ENCODE measurements around the gene FH. TPM values are rescaled to one million over a fixed set of nuclear protein-coding genes. Genes with fewer than 3 reads are reported as not detected.

The FH gene
- total RNA-seq, 1 donor from 2014 or later: 224 TPM

- H3K27me3 ChIP-seq (ENCODE audit: low read depth): no peaks in the 10 kb centered on the region
- H3K27ac ChIP-seq (replicated peaks): no peak overlapping the region
- intact Hi-C loops (cut with micrococcal nuclease): no loop called here
- no peak for TF ChIP-seq CTCF (IDR thresholded peaks at IDR 0.05; ENCODE audit: borderline replicate concordance)
- no peak overlapping the region for H3K4me3 ChIP-seq
- no peaks in the 10 kb centered on the region for H3K36me3 ChIP-seq
- no peaks in the 10 kb centered on the region for H3K4me1 ChIP-seq
- DNase-seq: no peak
- no peaks in the 10 kb centered on the region for H3K9me3 ChIP-seq (replicated peaks)
These were observed 60.3 kb downstream of the FH start for GRCh38 chr1:241459186-241459802.

- H3K27ac ChIP-seq (replicated peaks): no peak overlapping the region
- H3K4me1 ChIP-seq: no peaks in the 10 kb centered on the region
- H3K9me3 ChIP-seq (replicated peaks): no peaks in the 10 kb centered on the region
- H3K27me3 ChIP-seq (ENCODE audit: low read depth): no peaks in the 10 kb centered on the region
- intact Hi-C loops (cut with micrococcal nuclease): no loop called here
- DNase-seq: no peak
- H3K36me3 ChIP-seq: no peaks in the 10 kb centered on the region
- no peak for TF ChIP-seq CTCF (IDR thresholded peaks at IDR 0.05; ENCODE audit: borderline replicate concordance)
- H3K4me3 ChIP-seq: no peak overlapping the region
These were observed 62.1 kb downstream of the FH start for GRCh38 chr1:241457421-241457820.

GRCh38 chr1:241456743-241457142 lies 62.8 kb downstream of the FH start:
- Histone ChIP-seq H3K36me3 (no peaks in the 10 kb centered on the region), H3K9me3 (replicated peaks) (no peaks in the 10 kb centered on the region), H3K27ac (replicated peaks) (no peak overlapping the region), H3K4me3 (no peak overlapping the region), H3K4me1 (no peaks in the 10 kb centered on the region), H3K27me3 (ENCODE audit: low read depth) (no peaks in the 10 kb centered on the region)
- intact Hi-C loops (cut with micrococcal nuclease): no loop called here
- no peak for TF ChIP-seq CTCF (IDR thresholded peaks at IDR 0.05; ENCODE audit: borderline replicate concordance)
- no peak for DNase-seq

GRCh38 chr1:241453732-241454131 lies 65.8 kb downstream of the FH start:
- TF ChIP-seq CTCF (IDR thresholded peaks at IDR 0.05; ENCODE audit: borderline replicate concordance): no peak

GRCh38 chr1:241451956-241452355 lies 67.6 kb downstream of the FH start:
- no peak for DNase-seq
- TF ChIP-seq CTCF (IDR thresholded peaks at IDR 0.05; ENCODE audit: borderline replicate concordance): no peak
- no peaks in the 10 kb centered on the region for H3K27me3 ChIP-seq (ENCODE audit: low read depth)

More at GRCh38 chr1:241453732-241454131, 65.8 kb downstream of the FH start:
- no peak for DNase-seq
- Histone ChIP-seq H3K4me1 (no peaks in the 10 kb centered on the region), H3K4me3 (no peak overlapping the region), H3K36me3 (no peaks in the 10 kb centered on the region), H3K27me3 (ENCODE audit: low read depth) (no peaks in the 10 kb centered on the region), H3K27ac (replicated peaks) (no peak overlapping the region), H3K9me3 (replicated peaks) (no peaks in the 10 kb centered on the region)
- intact Hi-C loops (cut with micrococcal nuclease): no loop called here

More at GRCh38 chr1:241451956-241452355, 67.6 kb downstream of the FH start:
- Histone ChIP-seq H3K4me3 (no peak overlapping the region), H3K4me1 (no peaks in the 10 kb centered on the region), H3K36me3 (no peaks in the 10 kb centered on the region), H3K9me3 (replicated peaks) (no peaks in the 10 kb centered on the region), H3K27ac (replicated peaks) (no peak overlapping the region)
- intact Hi-C loops (cut with micrococcal nuclease): no loop called here

Other genes starting within 250 kb of the FH start
- not detected for gene RGS7, start 162.6 kb downstream of the FH start, total RNA-seq
- gene KMO, start 12.6 kb upstream of the FH start, total RNA-seq: not detected
- gene CHML, start 120.6 kb upstream of the FH start, total RNA-seq: 8.2 TPM
- gene OPN3, start 120.6 kb upstream of the FH start, total RNA-seq: 6.1 TPM
- gene WDR64, start 132.5 kb upstream of the FH start, total RNA-seq: not detected